Stimulated activated CD8-positive, alpha-beta memory T cell treated with anti-CD3 and anti-CD28 coated beads, Interleukin-12 subunit alpha, Interleukin-12 subunit beta, amount 100 ng/mL, for 24 hours (primary cell): ENCODE measurements around the gene UBTD1.
"Not testable (repeated sequence)": the region's sequence is repeated elsewhere in the genome, so short reads cannot be mapped to it uniquely, and the experiment has no call there.

Experiments
- DNase-seq: peaks from one replicate; pipeline ENCODE4 v3.0.0-alpha.2; 2020; ENCODE audit errors: extremely low read depth

Gene UBTD1

DNA sequence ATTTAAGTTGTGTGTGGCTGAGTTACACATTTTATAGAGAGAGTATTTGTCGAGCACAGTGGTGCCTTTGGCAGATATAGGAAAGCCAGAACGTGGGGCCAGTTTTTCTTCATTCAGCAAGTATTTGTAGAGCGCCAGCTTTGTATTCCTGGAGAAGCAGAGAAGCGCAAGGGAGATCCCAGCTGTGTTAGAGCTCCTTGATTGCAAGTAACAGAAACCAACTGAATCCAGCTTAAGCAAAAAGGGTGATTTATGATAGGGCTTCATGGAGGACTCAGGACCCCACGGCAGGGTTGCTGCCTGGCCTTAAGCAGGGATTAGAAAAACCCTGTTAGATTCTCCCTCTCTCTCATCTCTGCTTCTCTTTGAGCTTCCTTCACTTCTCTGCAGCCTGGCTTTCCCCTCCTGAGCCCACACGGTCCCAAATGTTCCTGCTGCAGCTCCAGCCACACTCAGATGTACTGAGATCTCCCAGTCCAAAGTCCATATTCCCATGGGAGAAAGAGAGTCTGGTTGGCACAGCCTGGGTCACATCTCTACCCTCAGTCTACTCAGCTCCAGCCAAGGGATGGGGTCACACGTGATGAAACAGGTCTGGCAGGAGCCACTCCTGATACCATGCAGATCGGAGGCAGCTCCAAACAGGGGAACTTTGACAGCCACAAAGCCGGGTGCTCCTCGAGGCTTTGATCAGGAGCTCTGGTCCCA, 16.7 kb downstream of the UBTD1 start:
- no peak for DNase-seq

DNA sequence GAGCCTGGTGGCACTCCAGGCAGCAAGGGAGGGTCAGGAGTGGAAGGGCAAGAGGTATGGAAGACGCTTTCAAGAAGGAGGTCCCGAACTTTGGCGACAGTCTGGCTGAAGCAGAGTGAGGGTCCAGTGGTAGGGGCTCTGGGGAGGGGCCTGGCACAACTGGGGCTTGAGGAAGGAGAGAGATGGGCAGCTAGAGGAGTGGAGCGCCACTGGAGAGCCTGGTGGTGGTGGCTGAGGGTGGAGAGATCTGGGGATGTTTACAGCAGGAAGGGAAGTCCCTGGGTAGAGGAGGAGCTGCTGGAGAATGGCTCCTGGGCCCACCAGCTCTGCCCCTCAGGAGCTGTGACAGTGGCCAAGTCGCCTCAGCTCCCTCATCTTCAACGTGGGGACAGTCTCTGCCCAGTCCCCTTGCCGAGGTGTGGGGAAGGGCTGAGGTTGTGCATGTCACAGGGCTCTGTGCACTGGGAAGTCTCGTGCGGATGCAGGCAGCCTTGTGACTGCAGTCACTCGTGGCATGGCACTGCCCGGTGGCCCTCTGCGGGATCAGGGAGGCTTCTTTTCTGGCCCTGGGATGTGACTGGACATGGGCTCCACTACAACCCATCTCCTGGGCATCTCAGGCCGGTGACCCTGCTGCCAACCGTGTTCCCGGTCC, 18.5 kb downstream of the UBTD1 start:
- DNase-seq: no peak

DNA sequence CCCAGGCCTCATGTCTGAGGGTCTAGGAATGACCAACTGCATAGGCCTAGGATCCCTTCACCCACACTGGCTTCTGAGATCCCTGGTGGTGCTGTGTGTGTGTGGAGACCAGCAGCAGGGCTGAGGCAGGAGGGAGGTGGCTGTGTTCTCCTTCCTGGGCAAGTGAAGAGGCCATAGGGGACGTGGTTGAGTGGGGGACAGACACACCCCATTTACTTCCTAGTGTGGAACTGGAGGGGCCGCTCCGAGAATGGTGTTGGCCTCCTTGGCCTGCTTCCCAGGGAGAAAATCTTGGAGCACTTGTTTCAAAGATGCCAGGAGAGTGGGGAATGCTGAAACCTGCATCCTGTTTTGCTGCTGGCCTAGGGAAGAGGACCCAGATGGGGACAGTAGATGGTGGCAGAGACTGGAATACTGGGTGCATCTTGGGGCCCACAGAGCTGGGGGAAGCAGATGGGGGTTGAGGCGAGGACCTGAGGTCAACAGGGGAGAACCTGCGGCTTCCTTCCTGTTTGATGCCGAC, 19.1 kb downstream of the UBTD1 start:
- no peak for DNase-seq

DNA sequence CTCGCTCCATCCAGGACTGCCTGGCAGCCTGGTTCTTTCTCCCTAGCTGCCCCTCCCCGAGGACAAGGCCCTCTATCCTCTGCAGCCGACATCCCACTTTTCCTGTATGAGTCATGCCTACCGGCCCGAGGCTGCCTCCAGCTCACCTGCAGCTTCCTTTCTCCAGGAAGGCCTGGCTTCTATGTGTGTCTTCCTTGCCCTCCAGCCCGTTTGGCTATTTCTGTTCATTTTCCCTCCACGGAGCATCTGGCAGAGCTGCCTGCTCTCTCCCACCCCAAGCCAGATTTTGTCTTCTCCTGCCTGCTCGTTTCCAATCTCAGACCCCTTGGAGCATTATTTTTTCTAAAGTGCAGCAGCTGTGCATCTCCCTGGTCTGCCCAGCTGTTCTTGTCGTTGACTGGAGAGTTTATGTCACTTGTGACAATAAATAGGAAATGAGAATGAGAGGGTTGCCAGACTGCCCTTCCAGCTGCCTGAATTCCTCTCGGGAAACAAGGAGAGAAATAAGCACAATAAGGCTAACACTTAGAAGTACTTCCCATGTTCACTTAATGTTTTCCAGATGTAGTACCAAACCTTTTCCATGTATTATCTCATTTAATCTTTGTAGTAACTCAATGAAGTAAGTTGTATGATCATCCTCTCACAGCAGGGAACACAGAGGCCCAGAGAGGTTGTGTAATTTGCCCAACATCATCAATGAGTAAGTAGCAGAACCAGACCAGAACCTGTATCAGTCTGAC, 19.7 kb downstream of the UBTD1 start:
- DNase-seq: no peak

DNA sequence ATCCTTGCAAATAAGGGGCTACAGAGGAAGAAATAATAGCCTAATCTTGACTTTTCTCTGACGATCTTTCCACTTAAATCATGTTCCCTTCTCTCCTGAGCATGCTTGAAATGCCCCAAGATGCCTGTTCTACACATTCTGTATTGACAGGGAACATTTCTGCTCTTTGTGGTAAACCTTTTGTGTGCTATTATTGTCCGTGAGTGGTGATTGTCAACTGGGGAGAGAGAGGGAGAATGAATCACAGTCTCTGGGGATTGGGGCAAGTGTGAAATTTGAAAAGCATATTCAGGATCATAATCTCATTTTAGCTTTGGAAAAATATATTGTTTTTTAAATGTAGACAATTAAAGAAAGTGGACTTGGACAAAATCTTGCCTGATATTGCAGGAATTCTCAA, 20.6 kb downstream of the UBTD1 start:
- DNase-seq: no peak

DNA sequence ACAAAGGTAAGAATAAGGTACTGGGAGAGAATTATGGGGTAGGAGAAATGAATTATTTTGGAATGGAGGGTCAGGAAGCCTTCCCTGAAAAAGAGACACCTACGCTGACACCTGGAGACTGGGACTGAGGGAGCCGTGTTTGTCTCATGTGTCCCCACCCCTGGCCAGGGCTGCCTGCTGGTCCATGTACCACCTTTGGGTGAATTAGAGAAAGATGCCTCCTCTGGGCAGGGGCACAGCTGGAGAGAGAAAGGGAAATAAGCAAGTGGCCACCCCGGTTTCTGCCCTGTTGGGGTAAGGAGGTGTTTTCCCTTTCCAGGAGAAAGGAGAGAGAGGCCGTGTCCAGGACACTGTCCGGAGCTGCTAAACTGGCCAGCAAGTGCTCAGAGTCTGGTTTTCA, 21.8 kb downstream of the UBTD1 start:
- DNase-seq: no peak

DNA sequence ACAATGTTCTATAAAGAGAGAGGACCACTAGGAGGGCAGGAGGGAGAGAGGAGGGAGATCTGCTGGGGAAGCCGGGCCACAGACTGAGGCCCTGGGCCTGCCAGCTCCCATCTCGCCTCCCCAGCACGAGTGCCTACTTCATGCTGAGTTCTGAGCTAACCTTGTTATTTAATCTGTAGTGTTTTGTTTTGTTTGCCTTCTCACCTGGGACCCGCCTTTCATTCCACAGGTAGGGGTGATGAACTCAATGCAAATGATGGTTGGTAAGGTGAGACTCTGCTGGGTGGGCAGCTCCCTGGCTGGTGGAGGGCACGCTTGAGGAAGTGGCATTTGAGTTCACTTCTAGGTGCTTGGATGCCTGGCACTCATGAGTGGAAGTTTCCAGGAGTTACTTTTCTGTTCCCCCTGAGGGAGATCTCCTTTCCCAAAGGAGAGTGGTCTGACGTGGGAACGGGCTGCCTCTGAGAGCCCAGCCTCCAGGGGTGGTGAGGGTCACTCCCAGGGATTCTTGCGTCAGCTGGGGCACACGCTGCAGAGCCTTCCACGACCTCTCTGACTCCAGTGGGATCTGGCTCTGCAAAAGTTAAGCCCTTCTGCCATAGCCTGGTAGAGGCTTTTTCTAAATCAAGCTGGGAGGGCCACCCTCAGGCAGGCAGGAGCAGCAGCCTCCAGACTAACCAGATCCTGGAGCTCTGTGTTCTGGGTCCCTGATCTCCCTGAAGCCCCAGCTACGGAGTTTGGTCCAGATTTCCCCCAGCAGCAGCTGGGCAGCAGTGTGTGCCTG, 22.4 kb downstream of the UBTD1 start:
- no peak for DNase-seq

DNA sequence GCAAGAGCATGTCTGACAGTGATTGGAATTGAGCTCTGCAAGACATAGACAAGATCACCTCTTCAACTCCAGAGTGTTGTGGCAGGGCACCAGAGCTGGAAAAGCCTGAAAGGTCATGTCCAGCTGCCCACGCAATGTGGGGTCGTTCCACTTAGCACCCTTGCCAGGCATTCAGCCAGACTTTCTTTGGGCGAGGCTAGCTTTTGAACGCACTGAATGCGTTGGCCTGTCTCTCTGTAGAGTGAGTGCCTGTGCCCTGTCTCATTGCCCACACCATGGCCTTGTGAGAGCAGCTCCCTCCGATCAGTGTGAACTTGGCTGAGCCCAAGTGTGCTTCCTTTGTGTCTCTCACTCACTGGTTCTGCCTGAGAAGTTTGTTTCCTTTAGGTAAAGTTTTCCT, 23.3 kb downstream of the UBTD1 start:
- no peak for DNase-seq

DNA sequence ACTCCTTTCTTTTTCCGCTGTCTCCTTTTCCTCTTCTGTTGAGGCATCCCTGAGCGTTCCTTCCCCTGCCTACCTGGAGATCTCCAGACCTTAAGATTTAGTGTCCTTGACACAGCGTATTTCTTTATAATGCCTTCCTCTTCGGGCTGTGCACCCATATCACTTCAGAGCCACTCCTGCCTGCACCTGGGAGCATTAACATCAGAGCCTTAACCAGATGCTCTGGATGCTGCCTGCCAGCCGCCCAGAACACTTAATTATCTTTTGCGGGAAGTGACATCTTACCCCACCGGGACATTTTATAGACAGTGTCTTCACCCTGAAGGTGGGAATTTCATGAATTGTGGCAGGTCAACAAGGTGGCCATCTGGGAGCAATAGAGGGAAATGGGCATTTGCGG, 24.2 kb downstream of the UBTD1 start:
- no peak for DNase-seq

DNA sequence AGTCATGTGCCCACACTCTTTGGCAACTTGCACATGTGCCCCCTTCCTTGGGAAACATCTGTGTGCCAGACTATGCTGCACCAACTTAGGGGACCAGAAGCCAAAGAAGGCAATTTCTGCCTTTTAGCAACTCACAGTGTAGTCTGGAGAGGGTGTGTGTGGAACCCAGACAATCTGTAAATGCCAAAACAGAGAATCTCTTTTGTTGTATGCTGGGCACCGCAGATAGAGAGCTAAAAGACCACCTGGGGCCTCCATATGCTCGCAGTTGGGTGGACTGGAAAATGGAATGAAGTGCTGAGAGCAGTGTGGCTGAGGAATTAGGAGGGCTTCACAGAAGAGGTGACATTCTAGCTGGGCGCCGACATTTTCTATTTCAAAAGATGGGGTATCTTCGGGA, 26.4 kb downstream of the UBTD1 start:
- DNase-seq: no peak

DNA sequence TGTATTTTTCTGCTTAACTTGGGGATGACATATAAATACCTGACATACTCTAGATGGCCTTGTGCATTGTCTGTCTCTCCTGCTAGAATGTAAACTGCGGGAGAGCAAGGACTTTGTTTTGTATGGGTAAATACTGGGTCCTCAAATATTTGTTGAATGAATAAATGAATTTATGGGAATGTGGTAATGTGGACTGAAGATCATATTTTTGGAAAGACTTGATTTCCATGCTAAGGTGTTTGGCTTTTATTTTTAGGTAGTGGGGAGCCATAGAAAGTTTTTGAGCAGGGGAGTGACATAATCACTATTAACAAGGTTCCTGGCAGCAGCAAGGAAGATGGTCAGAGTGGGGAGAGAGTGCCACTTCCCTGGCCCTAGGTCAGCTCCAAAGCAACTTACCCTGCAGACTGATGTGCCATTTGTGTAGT, 27.0 kb downstream of the UBTD1 start:
- DNase-seq: no peak

DNA sequence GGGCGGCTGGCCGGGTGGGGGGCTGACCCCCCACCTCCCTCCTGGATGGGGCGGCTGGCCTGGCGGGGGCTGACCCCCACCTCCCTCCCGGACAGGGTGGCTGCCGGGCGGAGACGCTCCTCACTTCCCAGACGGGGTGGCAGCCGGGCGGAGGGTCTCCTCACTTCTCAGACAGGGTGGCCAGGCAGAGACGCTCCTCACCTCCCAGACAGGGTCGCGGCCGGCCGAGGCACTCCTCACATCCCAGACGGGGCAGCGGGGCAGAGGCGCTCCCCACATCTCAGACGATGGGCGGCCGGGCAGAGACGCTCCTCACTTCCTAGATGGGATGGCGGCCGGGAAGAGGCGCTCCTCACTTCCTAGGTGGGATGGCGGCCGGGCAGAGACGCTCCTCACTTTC, 30.2 kb downstream of the UBTD1 start:
- not testable (repeated sequence) for DNase-seq

DNA sequence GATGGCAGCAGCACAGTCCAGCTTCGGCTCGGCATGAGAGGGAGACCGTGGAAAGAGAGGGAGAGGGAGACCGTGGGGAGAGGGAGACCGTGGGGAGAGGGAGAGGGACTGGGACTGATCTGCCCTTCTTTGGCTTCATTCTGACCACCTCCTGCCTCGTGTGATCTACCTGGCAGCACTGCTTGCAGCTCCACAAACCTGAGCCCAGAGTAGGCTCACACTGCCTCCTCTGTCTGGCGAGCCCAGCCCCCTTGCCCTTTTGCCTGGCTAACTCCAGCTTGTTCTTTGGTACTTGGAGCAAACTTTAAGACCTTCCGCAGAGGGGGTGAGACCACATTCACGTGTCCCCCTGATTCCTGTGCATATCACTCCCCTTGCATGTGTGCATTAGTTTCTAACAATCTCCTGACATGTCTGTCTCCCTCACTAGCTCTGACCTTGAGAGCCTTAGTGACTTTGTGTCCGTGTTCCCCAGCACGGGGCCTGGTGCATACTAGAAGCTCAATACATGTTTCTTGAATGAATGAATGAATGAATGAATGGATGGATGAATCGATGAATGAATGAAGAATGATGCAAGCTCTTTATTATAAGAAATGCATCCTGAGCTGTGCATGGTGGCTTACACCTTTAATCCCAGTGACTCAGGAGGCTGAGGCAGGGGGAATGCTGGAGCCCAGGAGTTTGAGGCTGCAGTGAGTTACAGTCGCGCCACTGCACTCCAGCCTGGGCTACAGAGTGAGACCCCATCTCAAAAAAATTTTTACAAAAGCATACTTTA, 31.2 kb downstream of the UBTD1 start:
- DNase-seq: no peak

DNA sequence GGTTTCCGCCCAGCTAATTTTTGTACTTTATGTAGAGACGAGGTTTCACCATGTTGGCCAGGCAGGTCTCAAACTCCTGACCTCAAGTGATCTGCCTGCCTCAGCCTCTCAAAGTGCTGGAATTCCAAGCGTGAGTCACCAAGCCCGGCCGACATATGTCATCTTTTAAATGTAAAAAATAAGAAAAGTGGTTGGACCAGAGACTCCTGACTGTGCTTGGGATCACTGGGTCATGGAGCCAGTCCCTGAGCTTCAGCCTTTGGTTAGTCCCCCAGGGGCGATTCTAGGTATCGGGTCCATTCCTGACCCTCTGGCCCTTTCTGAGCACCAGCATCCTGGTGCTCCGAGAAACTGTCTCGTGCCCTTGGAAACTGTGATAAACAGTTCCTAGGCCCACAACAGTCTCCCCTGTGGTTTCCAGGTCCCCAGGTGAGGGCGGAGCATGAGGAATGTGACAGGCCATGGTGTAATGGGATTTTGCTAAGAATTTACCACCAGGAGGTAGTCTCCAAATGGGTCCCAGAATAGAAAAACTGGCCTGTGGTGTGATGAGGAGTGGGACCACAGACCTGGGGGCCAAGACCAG, 32.8 kb downstream of the UBTD1 start:
- no peak for DNase-seq

DNA sequence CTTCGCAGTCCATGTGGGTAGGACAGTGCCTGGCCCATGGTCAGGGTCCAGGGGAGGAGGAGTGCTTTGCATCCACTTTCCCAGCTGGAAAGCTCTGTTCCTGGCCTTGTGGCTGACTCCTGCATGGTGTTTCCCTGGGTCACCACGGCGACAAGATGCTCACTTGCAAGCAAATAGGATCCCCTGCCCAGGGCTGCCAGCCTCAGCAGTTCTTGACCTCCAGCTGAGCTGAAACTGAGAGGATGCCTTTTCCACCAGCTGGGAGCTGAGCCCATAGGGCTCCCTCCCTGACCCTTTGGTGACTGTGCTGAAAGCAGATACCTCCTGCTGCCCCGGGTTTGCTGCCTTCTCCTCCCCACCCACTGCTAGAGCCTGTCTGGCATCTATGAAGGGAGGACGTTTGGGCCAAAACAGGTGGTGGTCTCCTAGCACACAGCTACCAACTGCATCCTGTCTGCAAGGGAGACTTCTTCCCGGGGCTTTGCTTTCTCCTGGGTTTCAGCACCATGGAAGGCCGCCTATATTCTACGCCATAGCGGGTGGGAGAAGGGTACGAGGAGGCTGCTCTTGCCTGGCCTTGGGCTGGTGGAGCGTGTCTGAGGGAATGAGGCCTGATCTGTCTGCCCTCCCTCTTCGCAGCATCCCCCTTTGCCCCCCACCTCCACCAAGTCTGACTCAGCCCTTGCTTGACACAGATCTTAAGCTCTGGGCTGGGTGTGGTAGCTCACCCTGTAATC, 34.4 kb downstream of the UBTD1 start:
- DNase-seq: no peak

DNA sequence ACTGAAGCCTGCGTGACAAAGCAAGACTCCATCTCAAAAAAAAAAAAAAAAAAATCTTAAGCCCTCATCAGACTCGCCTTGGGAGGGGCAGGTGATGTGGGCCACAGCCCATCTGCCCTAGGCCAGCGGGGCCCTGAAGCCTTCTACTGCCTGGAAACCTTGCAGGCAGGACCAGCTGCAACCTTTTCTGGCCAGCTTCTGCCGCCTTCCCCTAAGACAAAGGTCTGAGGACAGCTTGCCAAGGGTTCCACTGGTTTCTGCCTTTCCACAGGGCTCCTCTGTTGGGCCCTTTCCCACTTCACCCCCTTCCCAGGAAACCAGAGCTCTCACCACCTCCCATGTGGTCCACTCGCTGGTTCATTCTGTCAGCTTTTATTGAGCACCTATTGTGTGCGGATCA, 35.2 kb downstream of the UBTD1 start:
- no peak for DNase-seq

DNA sequence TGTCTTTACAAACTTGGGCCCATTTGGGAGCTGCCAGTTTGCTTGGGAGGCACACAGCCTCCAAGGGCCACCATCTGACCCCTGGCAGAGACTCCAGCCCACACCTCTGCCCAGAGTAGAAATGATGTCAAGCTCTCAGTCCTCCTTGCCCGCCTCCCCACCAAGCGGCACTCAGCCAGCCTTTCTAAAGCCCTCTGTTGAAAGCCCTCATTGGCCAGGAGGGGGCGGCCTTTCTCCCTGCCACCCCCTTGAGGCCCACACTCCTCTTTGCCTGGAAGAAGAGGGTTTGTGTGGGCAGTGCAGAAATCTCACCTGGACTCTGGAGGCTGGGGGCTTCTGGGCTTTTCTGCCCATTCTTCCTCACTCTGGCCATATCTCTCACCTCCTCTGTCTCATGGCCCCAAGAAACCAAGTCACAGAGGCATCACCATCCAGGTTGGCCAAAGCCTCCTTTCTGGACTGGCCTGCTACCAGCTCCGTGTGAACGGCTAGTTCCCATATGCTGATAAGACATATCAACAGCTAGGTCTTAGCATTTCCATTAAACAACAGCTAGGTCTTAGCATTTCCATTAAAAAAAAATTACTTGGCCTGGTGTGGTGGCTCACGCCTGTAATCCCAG, 36.1 kb downstream of the UBTD1 start:
- no peak for DNase-seq

DNA sequence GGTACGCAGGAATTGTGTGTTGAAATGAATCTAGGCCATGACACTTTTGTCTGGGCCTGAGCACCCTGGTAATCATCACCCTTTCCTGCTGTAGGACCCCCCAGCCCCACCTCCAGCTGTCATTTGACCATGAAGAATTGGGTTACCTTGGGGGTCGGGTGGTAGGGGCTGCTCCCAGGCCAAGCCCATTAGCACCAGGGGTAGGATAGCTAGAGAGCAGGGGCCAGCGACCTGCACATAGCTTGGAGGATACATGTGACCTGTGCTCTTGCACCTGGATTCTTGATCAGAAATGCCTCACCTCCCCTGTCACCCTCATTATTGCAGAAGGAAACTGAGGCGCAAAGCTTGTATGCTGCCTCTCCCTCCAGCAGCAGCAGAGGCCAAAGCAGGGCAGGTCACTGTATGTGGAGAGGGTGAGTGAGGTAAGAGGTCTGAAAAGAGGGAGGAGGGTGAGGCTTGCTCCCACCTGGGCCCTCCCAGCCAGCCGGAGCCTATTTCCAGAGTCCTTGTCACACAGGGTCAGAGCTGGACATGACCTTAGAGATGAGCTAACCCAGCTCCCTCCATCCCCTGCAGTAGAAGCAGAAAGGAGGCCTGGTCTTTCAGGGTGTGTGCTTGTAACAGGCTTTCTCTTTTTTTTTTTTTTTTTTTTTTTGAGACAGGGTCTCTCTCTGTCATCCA, 38.6 kb downstream of the UBTD1 start:
- DNase-seq: no peak

DNA sequence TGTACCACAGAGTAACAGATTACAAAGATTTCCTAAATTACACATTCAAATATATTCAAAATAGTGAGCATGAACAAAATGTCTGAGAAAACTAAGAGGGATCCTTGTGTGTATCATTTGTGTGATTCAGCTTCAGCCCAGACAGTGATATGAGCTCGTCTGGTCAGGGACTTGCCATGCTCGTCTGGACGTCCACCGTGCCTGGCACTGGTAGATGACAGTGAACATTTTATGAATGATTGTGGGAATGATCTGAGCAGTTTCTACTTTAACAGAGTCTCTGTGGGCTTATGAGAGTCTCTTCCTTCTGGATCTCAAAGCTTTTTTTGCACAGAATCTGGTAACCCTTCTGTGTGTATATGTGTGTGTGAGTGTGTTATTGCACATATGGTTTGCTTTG, 39.7 kb downstream of the UBTD1 start:
- DNase-seq: no peak
